Measurements from ENCODE around the gene PLXNB2.
"Not testable (repeated sequence)": the region's sequence is repeated elsewhere in the genome, so short reads cannot be mapped to it uniquely, and the experiment has no call there.

Gene PLXNB2

GRCh38 chr22:50342651-50343540 lies 35.5 kb upstream of the PLXNB2 start, which contains the start of gene PPP6R2:
Gene PPP6R2 (plus strand): TSS chr22:50343327. CDS start chr22:50393909, 50,582 bp downstream.
- no peak; the same call in none of the 2 replicates for TF ChIP-seq CTCF (conservative IDR thresholded peaks at IDR 0.05)
- peak within 1 kb of the TSS; percentile 89 for H3K27ac ChIP-seq

- TF ChIP-seq CTCF (conservative IDR thresholded peaks at IDR 0.05) = peak; percentile 91
- peak overlapping the region; percentile 89 for H3K27ac ChIP-seq
Measured at GRCh38 chr22:50341977-50342650, 34.7 kb upstream of the PLXNB2 start.

- no peak overlapping the region for H3K27ac ChIP-seq
Measured at GRCh38 chr22:50339945-50340879, 32.8 kb upstream of the PLXNB2 start.

GRCh38 chr22:50338860-50339462 lies 31.5 kb upstream of the PLXNB2 start:
- H3K27ac ChIP-seq = no peak overlapping the region
- no peak for TF ChIP-seq CTCF (conservative IDR thresholded peaks at IDR 0.05)

More at GRCh38 chr22:50339945-50340879, 32.8 kb upstream of the PLXNB2 start:
- TF ChIP-seq CTCF (conservative IDR thresholded peaks at IDR 0.05) = no peak

- no peak overlapping the region for H3K27ac ChIP-seq
- no peak for TF ChIP-seq CTCF (conservative IDR thresholded peaks at IDR 0.05)
Measured at GRCh38 chr22:50338042-50338573, 30.7 kb upstream of the PLXNB2 start.

- TF ChIP-seq CTCF (conservative IDR thresholded peaks at IDR 0.05) = no peak
- no peak overlapping the region for H3K27ac ChIP-seq
Measured at GRCh38 chr22:50337262-50338041, 30.0 kb upstream of the PLXNB2 start.

GRCh38 chr22:50334433-50334832 lies 27.0 kb upstream of the PLXNB2 start:
- not testable (repeated sequence) for H3K27ac ChIP-seq

Measured in VCaP (cell line).